MM.1S (cell line): Measurements from ENCODE around the gene PIBF1.

Experiments used
- DNase-seq: peaks from one replicate; pipeline ENCODE4 v3.0.0-alpha.2; 2015
- H2AFZ ChIP-seq: fragments of 300-600 bp; sonication (generic); 2 replicates; pipeline ENCODE4 v1.6.0; 2016; ENCODE audit warnings: antibody characterized with exemption, low read length
- H3F3A ChIP-seq: fragments of 300-600 bp; sonication (generic); 2 replicates; pipeline ENCODE4 v1.6.1; 2016; ENCODE audit warnings: mild to moderate bottlenecking, antibody characterized with exemption, low read length, moderate library complexity, mixed read lengths; ENCODE audit not compliant: insufficient read depth
- H3K27ac ChIP-seq: fragments of 300-600 bp; sonication (generic); 2 replicates; pipeline ENCODE4 v1.5.1; 2016; ENCODE audit warnings: mild to moderate bottlenecking, low read length
- H3K27me3 ChIP-seq: fragments of 300-600 bp; sonication (generic); replicated peaks from 2 replicates; pipeline ENCODE4 v1.6.0; 2016; ENCODE audit warnings: low read length; ENCODE audit not compliant: insufficient read depth
- H3K36me3 ChIP-seq: fragments of 300-600 bp; sonication (generic); replicated peaks from 2 replicates; pipeline ENCODE4 v1.6.1; 2016; ENCODE audit warnings: mild to moderate bottlenecking, low read length, mixed read lengths; ENCODE audit not compliant: insufficient read depth
- H3K4me1 ChIP-seq: fragments of 300-600 bp; sonication (generic); 2 replicates; pipeline ENCODE4 v1.6.1; 2016; ENCODE audit warnings: low read length, mixed read lengths
- H3K4me2 ChIP-seq: fragments of 300-600 bp; sonication (generic); 2 replicates; pipeline ENCODE4 v1.6.0; 2016; ENCODE audit warnings: low read depth, low read length
- H3K4me3 ChIP-seq: fragments of 300-600 bp; sonication (generic); 2 replicates; pipeline ENCODE4 v1.5.1; 2016; ENCODE audit warnings: low read length, mixed read lengths
- H3K79me2 ChIP-seq: fragments of 300-600 bp; sonication (generic); 2 replicates; pipeline ENCODE4 v1.6.1; 2016; ENCODE audit warnings: mixed run types, low read length, mixed read lengths
- H3K9ac ChIP-seq: fragments of 300-600 bp; sonication (generic); 2 replicates; pipeline ENCODE4 v1.6.1; 2016; ENCODE audit warnings: low read length, mixed read lengths
- H3K9me2 ChIP-seq: fragments of 300-600 bp; sonication (generic); replicated peaks from 2 replicates; pipeline ENCODE4 v1.6.1; 2016; ENCODE audit warnings: mild to moderate bottlenecking, low read length, mixed read lengths; ENCODE audit not compliant: insufficient read depth
- H3K9me3 ChIP-seq: fragments of 300-600 bp; sonication (generic); replicated peaks from 2 replicates; pipeline ENCODE4 v1.6.1; 2016; ENCODE audit warnings: mild to moderate bottlenecking, low read length, mixed read lengths; ENCODE audit not compliant: insufficient read depth
- H4K20me1 ChIP-seq: fragments of 300-600 bp; sonication (generic); 2 replicates; pipeline ENCODE4 v1.6.1; 2016; ENCODE audit warnings: mild to moderate bottlenecking, low read length, moderate library complexity, mixed read lengths; ENCODE audit not compliant: insufficient read depth
- EZH2 ChIP-seq: fragments of 300-600 bp; sonication (generic); optimal IDR thresholded peaks from 2 replicates; pipeline ENCODE3; 2017; ENCODE audit warnings: low read depth, mild to moderate bottlenecking, antibody characterized with exemption, low read length, mixed read lengths
- EZH2phosphoT487 ChIP-seq: fragments of 300-600 bp; sonication (generic); IDR thresholded peaks from 2 replicates; pipeline ENCODE4 v1.6.1; 2018; ENCODE audit warnings: antibody characterized with exemption, low read length
- TF ChIP-seq, protein P1 (sequence below): fragments of 300-600 bp; sonication (generic); IDR thresholded peaks from 2 replicates; pipeline ENCODE4 v1.5.1; 2016; ENCODE audit warnings: antibody characterized with exemption, low read length, mixed read lengths

Gene PIBF1

DNA sequence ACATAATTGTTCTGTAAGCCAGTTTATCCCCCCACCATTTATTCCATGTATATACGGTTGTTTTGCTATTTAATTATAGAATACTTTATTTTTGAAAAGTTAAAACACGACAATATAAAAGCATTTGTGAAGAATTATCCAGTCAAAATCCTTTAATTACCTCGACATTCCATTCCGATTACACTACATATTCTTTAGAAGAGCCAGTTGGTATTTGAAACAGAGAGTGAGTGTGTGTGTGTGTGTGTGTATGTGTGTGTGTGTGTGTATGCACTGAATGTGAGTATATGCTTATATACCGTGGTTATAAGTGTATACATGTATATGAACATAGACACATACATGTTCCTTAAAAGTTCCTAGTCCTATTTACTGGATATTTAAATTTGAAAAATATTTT, 189.0 kb downstream of the PIBF1 start:
- H3K36me3 ChIP-seq, result no peaks in the 10 kb centered on the region
- H2AFZ ChIP-seq, result no peak overlapping the region
- TF ChIP-seq EZH2 (no peak), EZH2phosphoT487 (no peak)
- H3K4me1 ChIP-seq, result no peaks in the 10 kb centered on the region
- no peak overlapping the region for H3K4me2 ChIP-seq
- no peak for DNase-seq
- no peaks in the 10 kb centered on the region for H3K9me2 ChIP-seq
- no peak overlapping the region for H3K27ac ChIP-seq
- no peaks in the 10 kb centered on the region for H3K27me3 ChIP-seq
- no peak overlapping the region for H3K4me3 ChIP-seq
- no peaks in the 10 kb centered on the region for H3K9me3 ChIP-seq
- no peaks in the 10 kb centered on the region for H3F3A ChIP-seq
- no peak overlapping the region for H3K9ac ChIP-seq
- no peaks in the 10 kb centered on the region for H4K20me1 ChIP-seq
- H3K79me2 ChIP-seq, result no peaks in the 10 kb centered on the region

DNA sequence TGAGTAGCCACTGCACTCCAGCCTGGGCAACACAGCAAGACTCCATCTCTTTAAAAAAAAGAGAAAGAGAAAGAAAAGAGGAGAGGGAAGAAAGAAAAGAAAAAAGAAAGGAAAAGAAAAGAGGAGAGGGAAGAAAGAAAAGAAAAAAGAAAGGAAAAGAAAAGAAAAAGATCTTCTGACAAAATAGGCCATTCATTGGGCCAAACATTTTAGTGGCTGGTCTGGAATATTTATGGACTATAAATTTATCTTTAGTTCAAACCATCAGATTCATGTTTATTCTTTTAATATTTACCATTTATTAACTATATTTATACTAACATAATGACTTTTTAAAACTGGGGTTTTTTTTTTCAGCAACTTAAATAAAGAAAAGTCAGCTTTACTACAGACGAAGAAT, 191.3 kb downstream of the PIBF1 start:
- Histone ChIP-seq H3K27ac (no peak overlapping the region), H2AFZ (no peak overlapping the region), H3K4me2 (no peak overlapping the region), H3K9ac (no peak overlapping the region), H3K4me3 (no peak overlapping the region), H3K79me2 (no peaks in the 10 kb centered on the region), H3K36me3 (no peaks in the 10 kb centered on the region), H3K4me1 (no peaks in the 10 kb centered on the region), H3K9me3 (no peaks in the 10 kb centered on the region), H3F3A (no peaks in the 10 kb centered on the region), H3K27me3 (no peaks in the 10 kb centered on the region), H3K9me2 (no peaks in the 10 kb centered on the region), H4K20me1 (no peaks in the 10 kb centered on the region)
- TF ChIP-seq EZH2, result no peak
- no peak for DNase-seq

GRCh38 chr13:72983085-72983768, 201.3 kb downstream of the PIBF1 start:
- no peaks in the 10 kb centered on the region for H3F3A ChIP-seq
- H3K27ac ChIP-seq, result no peak overlapping the region
- H3K9me2 ChIP-seq, result no peaks in the 10 kb centered on the region
- no peaks in the 10 kb centered on the region for H3K79me2 ChIP-seq
- H3K9ac ChIP-seq, result no peak overlapping the region
- H3K4me3 ChIP-seq, result no peak overlapping the region
- TF ChIP-seq EZH2phosphoT487, result no peak
- TF ChIP-seq EZH2, result no peak
- TF ChIP-seq, protein P1, sequence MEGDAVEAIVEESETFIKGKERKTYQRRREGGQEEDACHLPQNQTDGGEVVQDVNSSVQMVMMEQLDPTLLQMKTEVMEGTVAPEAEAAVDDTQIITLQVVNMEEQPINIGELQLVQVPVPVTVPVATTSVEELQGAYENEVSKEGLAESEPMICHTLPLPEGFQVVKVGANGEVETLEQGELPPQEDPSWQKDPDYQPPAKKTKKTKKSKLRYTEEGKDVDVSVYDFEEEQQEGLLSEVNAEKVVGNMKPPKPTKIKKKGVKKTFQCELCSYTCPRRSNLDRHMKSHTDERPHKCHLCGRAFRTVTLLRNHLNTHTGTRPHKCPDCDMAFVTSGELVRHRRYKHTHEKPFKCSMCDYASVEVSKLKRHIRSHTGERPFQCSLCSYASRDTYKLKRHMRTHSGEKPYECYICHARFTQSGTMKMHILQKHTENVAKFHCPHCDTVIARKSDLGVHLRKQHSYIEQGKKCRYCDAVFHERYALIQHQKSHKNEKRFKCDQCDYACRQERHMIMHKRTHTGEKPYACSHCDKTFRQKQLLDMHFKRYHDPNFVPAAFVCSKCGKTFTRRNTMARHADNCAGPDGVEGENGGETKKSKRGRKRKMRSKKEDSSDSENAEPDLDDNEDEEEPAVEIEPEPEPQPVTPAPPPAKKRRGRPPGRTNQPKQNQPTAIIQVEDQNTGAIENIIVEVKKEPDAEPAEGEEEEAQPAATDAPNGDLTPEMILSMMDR, result no peak
- H3K36me3 ChIP-seq, result no peaks in the 10 kb centered on the region
- H3K4me2 ChIP-seq, result no peak overlapping the region
- H3K4me1 ChIP-seq, result no peaks in the 10 kb centered on the region
- no peaks in the 10 kb centered on the region for H3K9me3 ChIP-seq
- no peak overlapping the region for H2AFZ ChIP-seq
- H4K20me1 ChIP-seq, result no peaks in the 10 kb centered on the region
- no peaks in the 10 kb centered on the region for H3K27me3 ChIP-seq
- no peak for DNase-seq

DNA sequence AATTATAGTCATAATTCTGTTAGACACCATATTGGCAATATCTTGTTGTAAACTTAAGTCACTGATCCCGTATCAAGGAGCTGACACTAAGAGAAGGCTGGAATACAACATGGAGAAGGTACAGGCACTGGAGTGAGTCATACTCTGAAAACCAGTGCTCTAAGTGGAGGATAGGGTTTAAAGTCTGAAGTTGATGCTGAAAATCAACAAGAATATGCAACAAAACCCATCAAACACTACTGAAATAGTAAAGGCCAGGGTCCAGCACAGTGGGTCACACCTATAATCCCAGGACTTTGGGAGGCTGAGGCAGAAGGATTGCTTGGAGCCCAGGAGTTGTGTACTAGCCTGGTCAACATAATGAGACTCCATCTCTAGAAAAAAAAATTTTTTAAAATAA, 203.7 kb downstream of the PIBF1 start:
- H3K9me3 ChIP-seq, result no peaks in the 10 kb centered on the region
- H4K20me1 ChIP-seq, result no peaks in the 10 kb centered on the region
- H2AFZ ChIP-seq, result no peak overlapping the region
- no peak overlapping the region for H3K27ac ChIP-seq
- no peak overlapping the region for H3K9ac ChIP-seq
- H3K4me2 ChIP-seq, result no peak overlapping the region
- no peak for TF ChIP-seq EZH2phosphoT487
- no peak for TF ChIP-seq EZH2
- TF ChIP-seq, protein P1, result no peak
- H3K36me3 ChIP-seq, result no peaks in the 10 kb centered on the region
- H3K4me1 ChIP-seq, result no peaks in the 10 kb centered on the region
- H3K27me3 ChIP-seq, result no peaks in the 10 kb centered on the region
- H3K79me2 ChIP-seq, result no peaks in the 10 kb centered on the region
- no peak overlapping the region for H3K4me3 ChIP-seq
- DNase-seq, result no peak
- H3F3A ChIP-seq, result no peaks in the 10 kb centered on the region
- no peaks in the 10 kb centered on the region for H3K9me2 ChIP-seq
